K562 (cell line): ENCODE data around the gene CRYBG1.

Source experiments
- CHD2 ChIP-seq: IDR thresholded peaks from 2 replicates; pipeline ENCODE4 v1.6.1; 2011; ENCODE audit warnings: low read depth, low read length
- HDAC2 ChIP-seq: fragments of 450-650 bp; IDR thresholded peaks from 2 replicates; pipeline ENCODE4 v1.6.1; 2016; ENCODE audit warnings: mild to moderate bottlenecking
- KDM4B ChIP-seq, 2 experiments: fragments of 450-650 bp in 1 of 2; sonication (generic) in 1 of 2; IDR thresholded peaks; 2 replicates each; pipeline ENCODE4 v1.6.1; 2016 to 2017; ENCODE audit warnings: borderline replicate concordance in 2 of 2, antibody characterized with exemption in 1 of 2, low read depth in 1 of 2, mild to moderate bottlenecking in 1 of 2
- MEIS2 ChIP-seq: fragments of 450-650 bp; IDR thresholded peaks from 2 replicates; pipeline ENCODE4 v1.6.1; 2014; ENCODE audit warnings: mild to moderate bottlenecking; ENCODE audit not compliant: partially characterized antibody
- TSC22D4 ChIP-seq: fragments of 450-650 bp; IDR thresholded peaks from 2 replicates; pipeline ENCODE4 v1.6.1; 2016; ENCODE audit warnings: missing genetic modification characterization, missing biosample characterization, control low read depth
- XRCC4 ChIP-seq: IDR thresholded peaks from one replicate; pipeline ENCODE4 v1.6.1; 2011; ENCODE audit not compliant: insufficient read depth, insufficient read length; ENCODE audit errors: extremely low read depth
- ZBTB11 ChIP-seq, 3 experiments: fragments of 200-800 bp in 1 of 3; fragments of 250-450 bp in 1 of 3; fragments of 450-650 bp in 1 of 3; sonication (Bioruptor Pico) in 1 of 3; sonication (Bioruptor generic) in 1 of 3; formaldehyde crosslinking in 1 of 3; IDR thresholded peaks; 2 replicates each; pipeline versions ENCODE4 v1.6.1 to v1.8.0; 2016 to 2022; ENCODE audit warnings: mild to moderate bottlenecking in 2 of 3, missing genetic modification characterization in 2 of 3, missing compliant biosample characterization in 1 of 3, moderate library complexity in 1 of 3
- TF ChIP-seq, protein P1 (sequence below): fragments of 250-450 bp; sonication (Bioruptor Pico); IDR thresholded peaks from 2 replicates; pipeline ENCODE4 v1.5.0; 2021

DNA sequence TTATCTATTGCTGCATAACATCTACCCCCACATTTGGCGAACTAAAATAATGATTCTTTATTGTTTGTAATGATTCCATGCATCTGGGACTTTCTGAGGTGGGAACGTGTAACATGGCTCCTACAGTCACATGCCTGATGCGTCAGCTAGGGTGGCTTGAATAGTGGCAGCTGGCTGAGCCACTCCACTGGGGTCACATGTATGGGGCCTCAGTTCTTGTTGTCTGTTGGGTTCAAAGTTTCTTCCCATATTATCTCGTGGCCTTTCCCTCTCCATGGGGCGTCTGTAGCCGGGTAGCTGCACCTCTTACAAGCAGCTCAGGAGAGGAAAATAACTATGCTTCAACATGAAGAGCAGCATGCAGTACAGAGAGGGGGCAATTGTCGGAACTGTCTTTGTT lies 69.9 kb downstream of the CRYBG1 start:
- TF ChIP-seq, protein P1, sequence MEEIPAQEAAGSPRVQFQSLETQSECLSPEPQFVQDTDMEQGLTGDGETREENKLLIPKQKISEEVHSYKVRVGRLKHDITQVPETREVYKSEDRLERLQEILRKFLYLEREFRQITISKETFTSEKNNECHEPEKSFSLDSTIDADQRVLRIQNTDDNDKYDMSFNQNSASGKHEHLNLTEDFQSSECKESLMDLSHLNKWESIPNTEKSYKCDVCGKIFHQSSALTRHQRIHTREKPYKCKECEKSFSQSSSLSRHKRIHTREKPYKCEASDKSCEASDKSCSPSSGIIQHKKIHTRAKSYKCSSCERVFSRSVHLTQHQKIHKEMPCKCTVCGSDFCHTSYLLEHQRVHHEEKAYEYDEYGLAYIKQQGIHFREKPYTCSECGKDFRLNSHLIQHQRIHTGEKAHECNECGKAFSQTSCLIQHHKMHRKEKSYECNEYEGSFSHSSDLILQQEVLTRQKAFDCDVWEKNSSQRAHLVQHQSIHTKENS (CRISPR knock-in tag), result no peak
- TF ChIP-seq KDM4B (IDR thresholded peaks at IDR 0.05; ENCODE audit: borderline replicate concordance in 2 of 2, low read depth in 1 of 2) (no peak), TSC22D4 (tag) (no peak), CHD2 (no peak), MEIS2 (no peak), ZBTB11 (CRISPR knock-in tag; IDR thresholded peaks at IDR 0.05) (no peak), HDAC2 (no peak), XRCC4 (no peak)
